ENCODE data around the gene C17orf100. TPM values are rescaled to one million over a fixed set of nuclear protein-coding genes. Genes with fewer than 3 reads are reported as not detected.

C17orf100 gene
- total RNA-seq, 4 donors from 2014 or later, result 0.27 to 1.5 (median 0.57) TPM; not detected in 1

GRCh38 chr17:6684460-6684783 is 32.9 kb downstream of the C17orf100 start:
- Histone ChIP-seq H3K9me3 (no peaks in the 10 kb centered on the region), H3K4me3 (no peak overlapping the region), H3K27ac (no peak overlapping the region), H3K4me1 (peaks cover 0 to 12% (median 0%) of the 10 kb centered on the region in 3 donors), H3K36me3 (no peaks in the 10 kb centered on the region), H3K27me3 (peaks cover 0 to 20% (median 0%) of the 10 kb centered on the region in 4 donors)
- 69 to 75% methylated on average over 6 to 7 of the region's 7 CpGs for WGBS, 2 donors
- no peak for DNase-seq
- no peak for TF ChIP-seq CTCF (IDR thresholded peaks at IDR 0.05)
- intact Hi-C loops (cut with DNase I), result no loop called here

GRCh38 chr17:6684881-6685767 is 33.6 kb downstream of the C17orf100 start:
- H3K4me3 ChIP-seq, result no peak overlapping the region

GRCh38 chr17:6686026-6686425 is 34.5 kb downstream of the C17orf100 start:
- peaks cover 0 to 17% (median 0%) of the 10 kb centered on the region in 4 donors for H3K27me3 ChIP-seq
- intact Hi-C loops (cut with DNase I), result no loop called here
- no peak overlapping the region for H3K27ac ChIP-seq

More at GRCh38 chr17:6684881-6685767, 33.6 kb downstream of the C17orf100 start:
- Histone ChIP-seq H3K27ac (no peak overlapping the region), H3K27me3 (peaks cover 0 to 17% (median 0%) of the 10 kb centered on the region in 4 donors), H3K4me1 (peaks cover 0 to 8% (median 0%) of the 10 kb centered on the region in 3 donors), H3K9me3 (no peaks in the 10 kb centered on the region), H3K36me3 (no peaks in the 10 kb centered on the region)
- no peak for TF ChIP-seq CTCF (IDR thresholded peaks at IDR 0.05)
- no peak for TF ChIP-seq POLR2A (IDR thresholded peaks at IDR 0.05)
- WGBS, 2 donors, result 73% methylated on average over 5 to 13 of the region's 14 CpGs
- intact Hi-C loops (cut with DNase I), result no loop called here
- no peak for DNase-seq

GRCh38 chr17:6688944-6689343 is 37.4 kb downstream of the C17orf100 start:
- Histone ChIP-seq H3K36me3 (no peaks in the 10 kb centered on the region), H3K27me3 (peaks cover 0 to 18% (median 0%) of the 10 kb centered on the region in 4 donors), H3K9me3 (no peaks in the 10 kb centered on the region), H3K27ac (no peak overlapping the region), H3K4me3 (no peak overlapping the region), H3K4me1 (no peaks in the 10 kb centered on the region)
- intact Hi-C loops (cut with DNase I), result no loop called here
- WGBS, 2 donors, result 87 to 88% methylated on average over 9 of the region's 9 CpGs
- no peak for TF ChIP-seq CTCF (IDR thresholded peaks at IDR 0.05)
- TF ChIP-seq POLR2A (IDR thresholded peaks at IDR 0.05), result no peak
- no peak for DNase-seq

More at GRCh38 chr17:6686026-6686425, 34.5 kb downstream of the C17orf100 start:
- Histone ChIP-seq H3K4me1 (peaks cover 0 to 6% (median 0%) of the 10 kb centered on the region in 3 donors), H3K36me3 (no peaks in the 10 kb centered on the region), H3K9me3 (no peaks in the 10 kb centered on the region), H3K4me3 (no peak overlapping the region)
- no peak for DNase-seq
- WGBS, 2 donors, result 62 to 71% methylated on average over 1 to 2 of the region's 4 CpGs
- TF ChIP-seq CTCF (IDR thresholded peaks at IDR 0.05) (no peak), POLR2A (IDR thresholded peaks at IDR 0.05) (no peak)

- DNase-seq, result no peak
Measured at GRCh38 chr17:6690641-6691040, 39.1 kb downstream of the C17orf100 start.

More at GRCh38 chr17:6690641-6691040, 39.1 kb downstream of the C17orf100 start:
- no peak for TF ChIP-seq POLR2A (IDR thresholded peaks at IDR 0.05)
- TF ChIP-seq CTCF (IDR thresholded peaks at IDR 0.05), result no peak
- H3K9me3 ChIP-seq, result no peaks in the 10 kb centered on the region
- H3K4me1 ChIP-seq, result no peaks in the 10 kb centered on the region
- H3K4me3 ChIP-seq, result no peak overlapping the region
- H3K27ac ChIP-seq, result no peak overlapping the region
- no peaks in the 10 kb centered on the region for H3K36me3 ChIP-seq
- 86 to 92% methylated on average over 9 to 10 of the region's 11 CpGs for WGBS, 2 donors
- intact Hi-C loops (cut with DNase I), result no loop called here
- H3K27me3 ChIP-seq, result peaks cover 0 to 10% (median 0%) of the 10 kb centered on the region in 4 donors

Data from esophagus squamous epithelium (tissue), 5 donors.